Left hindlimb (tissue), 1 donor: ENCODE data around the gene CMYA5.

Experiments used
- DNase-seq: peaks from one replicate; pipeline ENCODE4 v3.0.0-alpha.2; 2018

Gene CMYA5

DNA sequence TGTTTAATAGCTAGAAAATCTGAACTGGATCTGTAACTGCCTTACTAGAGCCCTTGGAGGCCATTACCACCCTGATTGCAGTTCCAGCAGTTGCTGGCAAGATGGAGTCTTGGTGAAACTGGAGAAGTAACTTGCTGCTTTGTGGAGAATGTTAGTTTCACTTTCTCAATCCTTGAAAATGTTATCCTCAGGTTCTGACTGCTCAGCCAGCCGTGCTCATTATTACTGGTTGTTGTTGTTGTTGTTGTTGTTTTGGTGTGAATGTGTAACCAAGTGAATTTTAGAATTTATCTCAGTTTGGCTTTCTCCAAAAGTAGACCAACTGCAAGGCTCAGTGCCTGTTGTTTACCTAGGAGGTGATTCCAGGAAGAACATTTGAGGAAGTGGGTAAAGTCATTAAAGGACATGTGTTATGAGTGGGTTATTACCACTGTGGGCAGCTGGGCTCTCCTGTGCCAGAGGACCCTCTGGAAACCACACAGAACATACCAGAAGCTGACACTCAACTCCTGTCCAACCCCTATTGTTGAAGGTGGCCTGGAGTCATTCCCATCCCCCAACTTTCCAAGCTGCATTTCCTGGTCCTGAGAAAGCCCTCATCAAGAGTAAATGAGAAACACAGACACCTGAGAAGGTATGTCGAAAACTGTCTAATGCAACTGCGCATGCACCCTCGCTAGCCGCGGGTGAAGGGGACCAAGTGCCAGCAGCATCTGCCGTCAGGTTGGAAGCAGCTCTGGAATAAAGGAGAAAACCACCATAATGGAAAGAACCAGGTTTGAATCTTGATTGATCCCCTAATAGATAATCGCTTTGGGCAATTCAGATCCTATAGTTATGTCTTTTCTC lies 111.6 kb downstream of the CMYA5 start:
- DNase-seq = no peak

DNA sequence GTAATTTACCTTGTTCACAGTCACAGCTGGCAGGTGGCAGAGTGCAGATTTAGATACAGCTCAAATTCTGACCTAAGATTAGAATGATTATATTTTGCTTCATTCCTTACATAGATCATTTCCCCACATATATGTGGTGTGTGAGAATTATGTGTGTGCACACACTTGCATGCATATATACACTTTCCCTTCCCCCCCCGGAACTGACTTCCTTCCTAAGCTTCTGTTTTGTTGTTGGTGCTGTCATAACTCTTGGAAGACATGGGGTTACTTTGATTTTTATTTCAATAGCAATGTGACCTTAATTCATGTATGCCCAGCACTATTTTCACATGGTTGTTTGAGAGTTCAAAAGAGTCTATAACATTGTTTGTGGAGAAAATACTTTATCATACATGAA lies 112.8 kb downstream of the CMYA5 start:
- DNase-seq = no peak

DNA sequence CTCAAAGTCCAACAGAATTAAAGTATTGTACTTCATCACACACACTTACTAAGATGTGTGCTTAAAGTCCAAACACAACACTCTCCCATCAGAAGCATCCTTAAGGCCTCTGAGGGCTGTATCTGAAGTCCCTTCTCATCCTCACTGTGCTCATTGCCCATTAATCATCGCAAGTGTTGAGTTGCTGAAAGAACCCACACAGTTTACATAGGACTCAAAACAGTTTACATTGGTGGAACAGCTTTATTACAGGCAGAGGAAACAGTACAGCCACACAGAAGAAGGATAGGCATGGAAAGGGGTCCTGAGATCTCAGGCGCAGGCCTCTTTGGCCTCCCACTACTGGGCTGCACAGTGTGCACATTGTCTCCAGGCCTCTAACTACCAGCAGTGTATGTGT lies 113.4 kb downstream of the CMYA5 start:
- no peak for DNase-seq

DNA sequence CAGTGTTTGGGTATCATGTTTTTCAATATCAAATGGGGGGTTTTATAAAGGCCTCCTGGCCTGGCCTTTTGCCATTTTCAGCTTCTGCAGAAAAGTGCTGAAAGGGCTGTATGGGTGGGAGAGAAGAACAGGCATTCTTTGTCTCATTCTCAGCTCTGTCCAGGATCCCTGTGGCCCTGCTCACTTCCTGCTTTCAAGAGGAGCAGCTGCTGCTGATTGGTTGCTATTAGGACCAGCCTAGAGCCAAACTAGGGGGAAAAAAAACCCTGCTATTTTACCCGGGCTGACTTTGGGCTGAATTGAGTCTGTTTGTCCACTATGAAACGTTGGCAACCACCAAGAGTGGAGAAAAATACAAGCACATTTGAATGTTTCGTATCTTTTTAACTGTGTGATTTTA lies 117.1 kb downstream of the CMYA5 start:
- no peak for DNase-seq

DNA sequence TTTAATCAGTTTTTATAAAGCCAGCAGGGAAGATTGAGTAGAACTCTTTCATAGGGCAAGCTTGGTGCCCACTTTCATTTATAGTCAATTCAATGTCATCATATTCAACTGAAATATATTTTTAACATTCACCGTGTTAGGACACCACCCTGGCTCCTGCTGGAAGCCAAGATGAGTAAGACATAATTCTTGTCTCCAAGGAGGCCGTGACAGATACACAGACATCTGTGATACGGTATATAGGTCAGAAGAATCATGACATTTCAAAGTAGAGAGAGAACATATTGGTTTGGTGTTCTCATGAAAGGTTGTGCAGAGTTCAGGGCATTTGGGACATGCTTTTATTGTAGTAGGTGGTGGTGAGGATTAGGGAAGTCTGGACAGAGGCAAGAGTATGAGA lies 120.1 kb downstream of the CMYA5 start:
- no peak for DNase-seq

DNA sequence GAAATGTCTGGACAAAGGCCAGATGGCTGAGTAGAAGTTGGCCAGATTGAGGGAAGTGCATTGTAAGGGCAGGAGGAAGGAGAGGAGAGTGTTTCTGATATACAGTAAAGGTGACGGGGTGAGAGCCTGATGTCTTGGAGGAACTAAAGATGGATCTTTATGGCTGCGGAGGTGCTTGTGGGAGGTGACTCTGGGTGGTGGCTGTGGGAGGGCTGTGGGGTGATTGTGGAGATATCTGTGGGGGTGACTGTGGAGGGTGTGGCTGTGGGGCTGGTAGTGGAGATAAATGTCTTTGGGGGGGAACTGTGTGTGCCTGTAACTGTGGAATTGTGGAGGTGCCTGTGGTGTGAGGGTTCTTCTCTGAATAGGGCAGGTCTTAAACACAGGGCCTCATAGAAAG lies 121.4 kb downstream of the CMYA5 start:
- no peak for DNase-seq

DNA sequence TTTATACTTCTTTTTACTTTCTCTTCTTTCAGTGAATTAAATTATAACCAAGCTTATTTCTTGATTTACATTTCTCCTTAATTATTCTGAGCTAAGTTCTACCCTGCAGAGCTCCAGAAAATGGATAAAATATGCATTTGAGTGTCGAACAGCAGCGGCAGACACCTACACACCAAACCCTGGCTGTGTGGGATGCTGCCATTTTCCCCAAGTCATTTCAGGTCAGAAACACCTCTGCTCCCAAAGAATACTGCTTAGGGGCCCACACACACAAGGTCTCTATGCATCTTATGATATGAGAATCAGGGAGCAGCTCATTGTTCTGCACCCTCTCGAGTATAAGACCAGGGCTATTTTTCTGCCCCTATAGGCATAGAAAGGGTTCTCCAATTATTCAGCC lies 122.3 kb downstream of the CMYA5 start:
- DNase-seq = no peak

DNA sequence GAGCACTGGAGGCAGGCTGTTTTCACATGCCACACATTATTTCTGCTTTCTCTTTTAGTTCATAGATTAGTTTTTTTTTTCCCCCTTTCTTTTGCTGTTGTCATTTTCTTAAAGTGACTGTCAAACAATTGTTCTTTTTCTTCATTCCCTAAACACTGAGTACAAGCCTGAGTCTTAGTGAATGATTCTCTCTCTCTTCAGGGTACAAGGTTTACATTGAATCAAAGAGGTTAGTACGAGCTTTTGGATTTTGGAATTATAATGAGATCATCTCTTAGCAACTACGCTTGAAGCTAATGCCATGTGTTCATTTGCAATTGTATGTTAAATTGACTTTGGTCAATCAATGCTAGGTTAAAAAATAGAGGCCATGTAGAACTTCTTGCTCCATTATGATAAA lies 125.1 kb downstream of the CMYA5 start:
- DNase-seq = no peak

DNA sequence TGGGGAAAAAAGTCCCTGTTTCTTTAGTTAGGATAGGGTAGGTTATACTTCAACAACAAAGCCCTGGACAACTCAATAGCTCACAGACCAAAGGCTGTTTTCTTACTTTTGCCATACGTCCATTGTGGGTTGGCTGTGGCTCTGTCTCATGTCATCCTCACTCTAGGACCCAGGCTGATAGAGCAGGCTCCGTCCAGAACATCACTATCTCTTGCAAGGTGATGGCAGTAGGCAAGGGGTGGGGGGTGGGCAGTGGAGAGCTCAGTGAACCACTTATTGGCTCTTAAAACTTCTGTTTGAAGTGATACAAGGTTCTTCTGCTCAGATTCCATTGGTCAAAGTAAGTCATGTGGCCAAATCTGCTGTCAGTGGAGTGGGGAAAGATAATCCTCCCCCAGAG lies 126.4 kb downstream of the CMYA5 start:
- no peak for DNase-seq

DNA sequence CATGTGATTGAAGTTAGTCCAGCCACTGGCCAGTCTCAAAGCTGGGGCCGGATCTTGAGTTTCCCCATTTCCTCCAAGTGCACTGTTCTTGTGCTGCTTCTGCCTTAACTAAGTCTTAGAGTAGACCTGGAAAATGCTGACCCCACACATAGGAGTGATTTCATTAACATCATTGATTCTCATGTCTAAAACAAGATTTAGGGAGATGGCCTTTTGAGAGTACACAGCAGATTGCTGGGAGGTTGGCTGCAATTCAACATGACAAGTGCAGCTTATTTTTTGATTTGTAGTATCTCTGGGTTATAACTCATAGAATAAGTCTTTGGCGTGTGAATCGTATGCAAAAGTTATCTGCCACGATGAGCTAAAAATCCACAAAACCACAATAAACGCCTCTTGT lies 131.0 kb downstream of the CMYA5 start:
- no peak for DNase-seq

DNA sequence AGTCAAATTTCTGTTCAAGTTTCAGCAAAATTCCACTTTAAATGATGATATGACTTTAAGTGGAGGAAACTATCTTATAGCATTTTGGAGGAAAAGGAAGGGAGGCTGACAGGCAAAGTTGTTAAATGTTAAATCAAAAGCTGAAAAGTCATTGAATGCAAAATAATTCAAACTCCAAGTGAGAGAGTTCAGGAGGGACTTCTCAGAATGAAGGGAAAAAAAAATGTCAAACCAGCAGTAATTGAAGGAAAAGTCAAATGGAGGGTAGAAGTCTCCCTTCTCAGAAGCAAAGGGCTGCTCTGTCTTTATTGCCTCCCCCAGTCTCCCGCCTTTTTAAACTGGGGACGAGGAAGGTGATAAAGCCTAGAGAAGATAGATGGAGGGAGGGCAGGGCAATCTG lies 134.8 kb downstream of the CMYA5 start:
- DNase-seq = no peak

DNA sequence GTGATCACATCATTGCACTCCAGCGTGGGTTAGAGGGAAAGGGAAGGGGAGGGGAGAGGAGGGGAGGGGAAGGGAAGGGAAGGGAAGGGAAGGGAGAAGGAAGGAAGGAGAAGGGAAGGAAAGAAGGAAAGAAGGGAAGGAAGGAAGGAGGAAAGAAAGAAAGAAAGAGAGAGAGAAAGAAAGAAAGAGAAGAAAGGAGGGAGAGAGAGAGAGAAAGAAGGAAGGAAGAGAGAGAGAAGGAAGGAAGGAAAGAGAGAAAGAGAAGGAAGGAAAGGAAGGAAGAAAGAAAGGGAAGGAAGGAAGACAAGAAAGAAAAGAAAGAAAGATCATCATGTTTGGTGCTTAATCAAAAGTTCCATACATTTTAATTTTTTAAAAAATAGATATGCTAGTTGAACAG lies 136.2 kb downstream of the CMYA5 start:
- no peak for DNase-seq

DNA sequence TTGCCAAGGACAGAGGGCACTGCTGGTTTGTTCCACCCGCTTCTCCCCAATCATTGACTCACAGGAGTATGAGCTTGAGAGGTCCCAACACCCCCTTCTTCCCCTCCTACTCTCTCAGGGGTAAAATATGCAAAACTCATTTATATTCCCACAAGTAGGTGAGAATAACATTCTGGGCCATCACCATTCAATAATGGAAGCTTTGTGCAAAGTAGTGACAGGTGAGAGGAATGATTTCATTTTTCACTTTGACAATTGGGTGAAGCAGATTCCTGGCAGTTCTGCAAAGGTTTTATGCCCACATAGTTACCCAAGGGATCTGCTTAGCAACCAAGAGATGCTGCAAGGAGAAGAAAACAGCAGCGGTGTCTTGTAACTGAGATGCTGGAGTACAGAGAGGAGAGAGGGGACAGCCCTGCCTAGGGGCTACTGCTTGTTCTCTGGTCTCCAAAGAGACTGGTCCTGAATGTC lies 137.6 kb downstream of the CMYA5 start:
- DNase-seq = no peak

DNA sequence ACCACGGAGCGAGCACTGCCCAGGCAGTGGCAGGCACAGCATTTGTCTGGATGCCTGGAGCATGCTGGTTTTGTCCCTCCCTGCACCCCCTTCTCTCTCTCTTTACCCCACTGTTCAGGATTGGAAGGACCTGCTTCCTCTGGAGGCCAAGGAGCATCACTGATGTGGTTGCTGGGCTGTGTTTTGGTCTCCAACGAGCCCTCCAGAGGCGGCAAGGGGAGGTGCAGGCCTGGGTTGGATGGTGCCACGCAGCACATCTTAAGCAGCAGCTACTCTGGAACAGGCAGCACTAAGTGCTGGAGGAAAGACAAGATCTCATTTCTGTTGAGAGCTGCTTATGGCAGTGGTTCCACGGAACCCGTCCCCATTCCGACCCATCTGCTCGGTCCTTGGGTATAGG lies 139.6 kb downstream of the CMYA5 start:
- DNase-seq = no peak

DNA sequence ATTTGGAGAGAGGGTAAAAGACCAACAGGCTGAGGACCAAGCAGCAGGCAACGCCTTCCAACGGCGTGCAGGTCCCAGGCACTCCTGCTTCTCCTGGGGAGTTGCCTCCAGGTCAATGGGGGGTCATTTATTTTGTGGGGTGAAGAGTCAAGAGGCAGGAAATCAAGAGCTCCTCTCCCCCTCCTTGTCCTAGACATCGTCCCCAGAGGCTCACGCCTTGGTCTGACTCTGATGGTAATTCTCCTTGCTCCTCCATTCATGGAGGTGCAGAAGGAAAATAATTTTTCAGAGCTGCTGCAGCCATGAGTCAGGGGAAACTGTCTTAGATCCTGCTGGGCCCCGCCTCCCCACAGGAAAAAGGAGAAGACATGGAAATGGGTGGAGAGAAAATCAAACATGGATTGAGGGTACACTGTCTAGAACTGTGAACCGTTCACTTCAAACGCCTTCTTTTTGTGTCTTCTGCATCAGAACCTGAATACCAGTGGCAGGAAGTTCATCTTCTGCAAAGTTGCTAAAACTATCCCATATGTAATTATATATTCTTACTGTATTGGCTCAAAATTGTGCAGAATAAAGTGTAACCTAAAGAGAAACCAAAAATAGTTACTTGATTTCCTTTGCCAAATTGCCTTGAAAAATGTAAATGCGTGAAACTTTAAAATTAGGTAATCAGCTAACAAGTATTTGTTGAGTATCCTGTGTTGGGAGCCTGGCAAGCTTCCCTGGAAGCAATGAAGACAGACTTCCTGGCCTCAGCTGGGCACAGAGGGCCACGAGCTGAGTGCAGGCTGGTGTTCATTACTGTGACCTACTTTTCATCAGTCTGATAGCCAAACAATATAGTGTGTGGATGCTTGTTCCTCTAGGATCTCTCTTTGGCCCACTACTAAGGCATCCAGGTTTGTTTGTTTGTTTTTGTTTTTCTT lies 142.0 kb downstream of the CMYA5 start:
- no peak for DNase-seq

DNA sequence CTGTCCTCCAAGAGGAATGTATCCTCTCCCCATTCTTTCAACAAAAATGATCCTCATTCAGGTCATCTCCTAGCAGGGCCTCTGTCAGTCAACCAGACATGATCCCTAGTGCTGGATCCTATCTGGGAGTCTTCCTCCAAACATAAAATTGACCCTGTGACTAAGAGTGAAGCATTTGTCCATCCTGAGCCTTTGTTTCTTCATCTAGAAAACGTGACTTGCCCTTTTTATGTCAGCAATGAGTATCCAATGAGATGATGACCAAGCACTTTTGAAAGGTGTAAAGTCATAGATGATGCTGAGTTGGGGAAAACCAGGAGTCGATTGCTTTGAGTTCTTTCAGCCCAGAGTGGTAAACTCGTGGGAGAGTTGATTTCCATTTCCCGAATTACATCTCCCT lies 143.3 kb downstream of the CMYA5 start:
- DNase-seq = no peak

DNA sequence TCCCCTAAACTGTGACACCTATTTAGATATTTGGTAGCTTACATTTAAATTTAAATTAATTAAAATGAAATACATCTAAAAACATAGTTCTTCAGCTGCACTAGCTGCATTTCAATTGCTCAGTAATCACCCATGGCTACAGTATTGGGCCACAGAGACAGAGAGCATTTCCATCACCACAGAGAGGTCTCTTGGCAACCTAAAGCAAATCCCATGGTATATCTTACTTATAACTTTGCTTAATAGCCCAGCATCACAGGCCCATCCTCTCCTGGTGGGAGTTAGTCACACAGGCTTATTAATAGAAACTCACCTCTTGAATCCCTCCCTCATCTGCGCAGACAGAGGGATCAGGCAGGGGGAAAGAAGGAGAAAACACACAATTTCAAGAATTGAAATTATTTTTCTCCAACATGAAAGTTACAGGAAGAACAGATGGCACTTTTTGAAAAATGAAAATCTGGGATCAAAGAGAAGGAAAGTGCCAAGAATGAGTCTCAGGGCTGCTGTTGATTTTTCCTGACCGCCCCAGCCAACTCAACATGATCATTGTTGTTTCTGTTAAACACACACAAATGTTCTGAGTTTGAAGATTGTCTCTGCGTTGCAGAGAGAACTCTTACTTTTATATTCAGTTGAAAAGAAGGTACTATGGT lies 144.6 kb downstream of the CMYA5 start:
- no peak for DNase-seq

DNA sequence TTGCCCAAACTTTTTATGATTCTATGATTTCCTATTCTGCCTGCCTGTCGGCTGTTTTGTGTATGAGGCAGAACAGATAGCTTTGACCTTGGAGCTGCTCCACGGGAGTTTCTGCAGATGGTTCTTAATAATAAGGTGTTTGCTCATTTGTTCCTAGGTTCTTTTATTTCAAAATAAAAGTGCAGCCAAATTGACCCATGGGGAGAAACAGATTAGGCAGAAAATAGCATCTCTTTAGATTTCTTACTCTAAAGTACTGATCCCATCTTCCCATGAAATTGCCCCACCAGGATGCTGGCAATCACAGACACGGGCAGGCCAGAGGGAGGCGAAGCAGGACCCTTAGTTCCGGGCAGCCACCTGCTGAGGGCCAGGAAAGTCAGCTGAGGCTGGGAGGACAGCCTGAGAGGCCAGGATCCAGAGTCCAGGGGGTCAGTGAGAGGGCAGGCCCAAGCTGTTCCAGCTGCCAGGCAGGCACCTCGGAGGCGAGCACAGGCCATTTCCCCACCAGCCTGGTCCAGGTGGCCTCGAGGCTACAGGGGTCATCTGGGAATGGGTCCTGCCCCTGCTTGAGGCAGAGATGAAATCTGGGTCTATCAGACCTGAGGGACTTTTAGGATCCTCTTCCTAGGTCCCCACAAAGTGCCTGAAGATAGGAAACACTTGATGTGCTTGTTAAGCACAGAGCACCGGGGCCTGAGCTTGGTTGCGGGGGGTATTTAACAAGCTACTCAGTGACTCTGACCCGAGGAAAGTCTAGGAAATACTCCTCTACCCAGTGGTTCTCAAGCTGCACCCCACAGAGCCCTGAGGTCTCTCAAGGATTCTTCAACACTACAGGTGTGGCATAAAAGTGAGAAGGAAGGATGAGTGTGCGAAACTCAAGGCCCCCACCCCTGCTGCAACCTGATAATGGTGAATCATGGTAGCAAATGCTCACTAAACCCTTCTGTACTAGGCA lies 145.4 kb downstream of the CMYA5 start:
- no peak for DNase-seq

DNA sequence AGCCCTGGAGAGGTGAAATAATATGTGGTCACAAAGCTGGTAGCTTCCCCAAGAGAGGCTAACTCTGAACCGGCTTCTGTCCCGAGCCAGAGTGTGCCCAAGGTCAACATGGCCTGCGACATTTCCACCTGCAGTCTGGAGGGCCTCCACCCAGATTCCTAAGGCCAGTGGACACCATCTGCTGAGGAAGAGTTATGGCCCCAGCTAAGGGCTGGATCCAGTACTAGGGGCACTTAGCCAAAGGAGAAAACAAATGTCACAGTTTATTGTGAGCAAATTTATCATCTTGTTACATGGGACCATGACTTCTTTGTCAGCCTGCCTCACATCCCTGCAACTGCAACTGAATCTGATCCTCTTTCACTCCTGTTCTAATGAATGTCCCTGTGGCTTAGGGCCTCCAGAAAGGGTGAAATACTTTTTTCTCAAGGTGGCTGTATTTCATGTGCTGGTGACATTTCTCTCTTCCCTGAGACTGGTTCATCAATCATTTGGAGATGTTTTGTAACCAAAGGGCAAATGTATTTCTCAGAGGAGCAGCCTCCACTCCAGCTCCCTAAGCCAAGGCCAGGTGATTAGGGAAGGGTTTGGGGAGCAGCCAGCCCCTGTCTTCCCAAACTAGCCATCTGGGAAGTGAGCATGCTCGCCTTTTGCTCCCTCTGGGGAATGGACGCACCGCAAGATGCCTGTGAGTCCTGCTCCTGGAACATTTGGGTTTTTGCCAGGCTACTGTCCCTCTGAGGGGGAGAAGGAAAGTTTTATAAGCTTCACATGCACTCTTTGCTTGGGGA lies 148.3 kb downstream of the CMYA5 start:
- no peak for DNase-seq

DNA sequence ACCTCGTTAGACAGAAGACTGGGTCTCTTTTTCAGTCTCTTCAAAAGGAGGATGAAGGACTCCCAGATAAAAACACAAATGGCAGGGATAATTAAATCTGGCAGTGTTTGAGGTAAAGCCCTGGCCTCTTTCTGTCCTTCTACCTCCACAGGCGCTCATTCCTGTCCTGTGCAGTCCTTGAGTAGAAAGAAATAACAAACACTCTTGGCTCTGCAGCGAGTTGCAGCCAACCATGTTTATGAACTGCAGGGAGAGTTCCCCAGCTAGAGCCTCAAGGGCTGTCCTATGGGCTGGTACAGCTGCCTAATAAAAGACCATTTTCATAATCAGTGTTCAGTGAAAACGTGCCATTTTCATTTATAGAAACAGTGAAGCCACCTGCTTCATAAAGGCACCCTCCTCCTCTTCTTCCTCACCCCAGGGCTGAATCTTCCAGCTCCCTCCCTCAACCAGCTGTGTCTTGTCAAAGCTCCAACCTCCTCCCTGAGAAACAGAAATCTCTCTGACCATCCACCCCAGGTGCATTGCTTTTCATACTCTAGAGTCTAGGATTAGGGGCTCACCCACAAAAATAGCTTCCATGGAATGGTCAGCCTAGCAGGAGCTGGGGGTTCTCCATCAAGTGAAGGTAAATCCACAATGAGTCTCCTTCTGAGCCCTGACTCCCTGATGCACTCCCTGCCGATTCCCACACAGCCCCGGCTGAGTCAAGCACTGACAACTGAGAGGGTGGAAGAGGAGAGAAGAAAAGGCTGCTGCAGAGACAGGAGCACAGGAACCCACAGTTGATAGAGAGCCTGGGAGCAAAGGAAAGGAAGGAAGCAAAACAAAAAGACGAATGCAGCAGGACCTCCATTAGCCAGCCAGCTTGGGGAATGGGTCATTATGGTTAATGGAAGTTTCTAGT lies 150.7 kb downstream of the CMYA5 start:
- DNase-seq = no peak
